Esophagus squamous epithelium (tissue), 4 donors: ENCODE measurements around the gene AHDC1.

Source experiments
- CTCF ChIP-seq, 6 experiments: fragments of 450-650 bp in 4 of 6; fragments of 200-600 bp in 2 of 6; sonication (generic) in 2 of 6; IDR thresholded peaks; one replicate each; pipeline ENCODE4 v1.5.1; 2016 to 2019; ENCODE audit warnings: antibody characterized with exemption in 6 of 6, mild to moderate bottlenecking in 4 of 6, moderate library complexity in 4 of 6
- POLR2A ChIP-seq, 4 donors: fragments of 450-650 bp; IDR thresholded peaks; one replicate each; pipeline ENCODE4 v1.6.1; 2017; ENCODE audit warnings: antibody characterized with exemption in 4 of 4, mild to moderate bottlenecking in 4 of 4, moderate library complexity in 3 of 4

- no peak for TF ChIP-seq CTCF (IDR thresholded peaks at IDR 0.05)
- no peak for TF ChIP-seq POLR2A (IDR thresholded peaks at IDR 0.05)
Observed at GRCh38 chr1:27567146-27567526, 36.8 kb downstream of the AHDC1 start.
